ENCODE data around the gene UBE2H. TPM values are rescaled to one million over a fixed set of nuclear protein-coding genes. Genes with fewer than 3 reads are reported as not detected.

Gene UBE2H
- total RNA-seq, 1 donor from 2014 or later, result 103 TPM

- intact Hi-C loops (cut with DNase I), result loop anchor here (5.0 kb wide), 2 partner anchors 35 to 90 kb away; no protein-coding TSS in a partner anchor
- DNase-seq (ENCODE audit: missing footprints), result peak; percentile 71
- peak; percentile 30 for ATAC-seq
Observed at GRCh38 chr7:129952086-129952652, 591 bp downstream of the UBE2H start.

DNA sequence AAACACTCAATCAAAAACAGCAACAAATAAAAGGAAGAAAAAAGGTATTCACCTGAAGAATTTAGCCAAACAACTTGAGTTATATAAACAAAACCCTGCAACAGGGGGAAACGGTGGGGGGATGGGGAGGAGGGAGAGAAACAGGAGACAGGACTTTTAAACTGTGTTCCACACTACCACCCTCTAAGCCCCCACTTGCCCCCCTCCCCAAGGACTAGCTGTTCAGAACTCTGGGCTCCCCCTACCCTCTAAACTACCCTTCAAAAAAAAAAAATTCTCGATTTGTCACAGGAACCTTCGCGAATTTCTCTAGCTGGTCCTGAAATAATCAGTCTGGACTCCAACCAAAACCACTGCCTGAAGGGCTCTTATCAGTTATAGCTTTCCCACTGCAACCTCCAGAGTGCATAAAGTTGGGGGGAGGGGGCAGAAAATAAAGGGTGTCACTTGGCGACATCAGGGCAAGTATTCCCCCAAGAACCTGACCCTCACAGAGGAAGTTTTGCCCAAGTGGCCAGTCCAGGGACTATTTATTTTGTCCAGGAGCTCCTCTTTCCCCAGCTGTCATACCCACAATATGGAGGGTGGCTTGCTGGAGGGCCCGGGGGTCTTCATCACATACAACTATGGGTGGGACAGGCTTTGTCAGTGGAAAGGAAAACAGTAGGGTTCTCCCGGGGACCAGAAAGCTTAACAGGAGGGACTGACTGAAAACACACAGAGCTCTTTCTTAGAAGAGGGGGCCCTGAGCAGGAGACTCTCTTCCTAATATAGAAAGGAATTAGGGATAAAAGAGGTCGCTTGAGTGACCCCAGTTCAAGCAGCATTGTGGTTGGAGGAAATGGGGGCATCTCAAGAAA is 1.3 kb downstream of the UBE2H start:
- no peak for DNase-seq (ENCODE audit: missing footprints)
- intact Hi-C loops (cut with DNase I), result loop anchor here (2.0 to 5.0 kb wide), 3 partner anchors 34 to 121 kb away; no protein-coding TSS in a partner anchor
- ATAC-seq, result no peak

- no peak for ATAC-seq
- intact Hi-C loops (cut with DNase I), result loop anchor here (2.0 to 5.0 kb wide), 3 partner anchors 34 to 120 kb away; no protein-coding TSS in a partner anchor
- no peak for DNase-seq (ENCODE audit: missing footprints)
Observed at GRCh38 chr7:129950933-129951225, 1.9 kb downstream of the UBE2H start.

DNA sequence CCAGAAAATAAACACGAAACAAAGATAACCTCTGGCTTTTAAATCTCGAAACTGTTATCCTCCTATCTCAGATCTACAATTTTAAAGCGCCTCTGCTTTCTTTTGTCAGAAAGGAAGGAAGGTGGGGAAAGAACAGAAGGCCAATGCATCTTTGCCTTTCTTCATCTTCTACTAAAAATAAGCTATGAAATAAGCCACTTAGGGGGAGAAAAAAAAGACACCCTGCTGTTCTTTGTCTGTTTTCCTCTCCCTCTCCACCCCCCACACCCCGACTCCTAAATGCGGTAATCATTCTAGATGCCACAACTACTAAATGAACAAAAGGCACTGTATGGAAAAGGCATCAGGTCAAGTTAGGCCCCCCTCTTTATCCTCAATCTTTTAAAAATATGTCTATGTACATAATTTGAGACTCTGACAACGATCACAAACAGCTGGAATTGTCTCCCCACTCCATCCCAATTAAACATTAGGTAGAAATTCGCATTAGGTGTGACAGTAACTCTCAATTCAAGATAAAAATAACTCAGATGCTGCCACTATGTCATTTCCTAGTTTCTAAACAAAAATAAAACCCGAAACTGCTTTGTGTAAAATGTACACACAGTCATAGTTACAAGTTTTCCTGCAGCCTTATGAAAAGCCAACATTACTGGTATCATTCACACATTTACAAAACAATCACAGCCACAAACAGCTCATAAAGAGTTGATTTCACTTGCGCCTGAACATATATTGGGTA is 2.4 kb downstream of the UBE2H start:
- DNase-seq (ENCODE audit: missing footprints), result no peak
- no peak for ATAC-seq
- intact Hi-C loops (cut with DNase I), result loop anchor here (2.0 to 5.0 kb wide), 3 partner anchors 33 to 120 kb away; no protein-coding TSS in a partner anchor

DNA sequence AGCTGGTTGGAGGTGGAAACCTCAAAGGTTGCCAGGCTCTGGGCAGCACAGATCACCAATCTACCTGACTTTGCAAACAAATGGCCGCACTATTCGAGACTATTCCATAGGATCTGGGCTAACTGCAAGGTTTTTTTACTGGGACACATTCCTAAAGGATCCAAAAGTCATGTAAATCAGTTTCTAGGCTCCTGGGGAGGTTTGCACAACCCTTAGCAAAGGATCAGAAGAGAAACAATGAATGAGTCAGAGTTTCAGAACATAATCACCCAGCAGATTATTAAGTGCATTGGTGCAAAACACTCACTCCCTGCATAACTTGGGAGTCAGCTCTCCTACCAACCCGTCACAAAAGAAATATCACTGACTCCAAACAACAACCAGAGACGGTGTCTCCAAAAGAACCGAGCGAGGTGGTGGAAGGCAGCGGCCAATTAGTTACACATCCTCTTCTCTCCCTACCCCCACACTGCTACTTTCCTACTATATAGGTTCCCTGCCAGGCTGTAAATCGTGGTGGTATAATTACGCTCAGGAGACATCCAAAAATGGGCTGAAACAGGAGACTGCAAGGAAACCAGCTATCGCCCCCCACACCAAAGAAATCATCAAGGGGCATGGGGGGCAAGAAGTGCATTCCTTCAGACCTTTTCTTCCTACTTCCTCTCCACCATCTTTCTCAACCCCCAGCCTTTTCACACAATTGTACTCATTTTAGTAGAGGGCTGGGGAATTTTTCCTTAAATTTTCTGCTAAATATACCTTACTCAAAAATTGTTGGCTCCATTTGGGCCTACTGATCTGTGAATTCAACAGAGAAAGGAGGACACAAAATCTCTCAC is 3.2 kb downstream of the UBE2H start:
- intact Hi-C loops (cut with DNase I), result loop anchor here (2.0 to 5.0 kb wide), 3 partner anchors 32 to 119 kb away; no protein-coding TSS in a partner anchor
- DNase-seq (ENCODE audit: missing footprints), result peak; percentile 52
- ATAC-seq, result no peak

DNA sequence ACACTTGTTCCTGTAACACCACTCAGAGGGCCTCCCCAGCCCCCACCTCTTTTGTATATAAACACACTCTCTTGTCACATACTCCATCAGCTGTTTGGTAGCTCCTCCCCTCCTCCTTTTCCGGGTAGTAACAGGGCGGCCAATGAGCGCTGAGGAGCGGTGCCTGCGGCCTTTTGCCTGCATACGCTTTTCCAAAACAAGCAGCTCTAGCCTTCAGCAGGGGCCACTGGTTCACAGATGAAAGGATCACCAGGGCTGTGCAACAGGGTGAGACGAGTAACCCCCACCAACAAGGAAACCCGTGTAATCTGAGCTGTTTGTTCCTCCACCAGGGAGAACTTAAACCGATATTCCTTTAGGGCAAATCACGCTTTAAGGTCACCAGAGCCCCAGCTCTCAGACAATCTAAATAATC is 3.9 kb downstream of the UBE2H start:
- intact Hi-C loops (cut with DNase I), result no loop called here
- DNase-seq (ENCODE audit: missing footprints), result peak; percentile 90
- ATAC-seq, result peak; percentile 79

- ATAC-seq, result no peak
- intact Hi-C loops (cut with DNase I), result no loop called here
- DNase-seq (ENCODE audit: missing footprints), result no peak
Observed at GRCh38 chr7:129948338-129948737, 4.4 kb downstream of the UBE2H start.

GRCh38 chr7:129947701-129948100 is 5.1 kb downstream of the UBE2H start:
- DNase-seq (ENCODE audit: missing footprints), result no peak
- intact Hi-C loops (cut with DNase I), result no loop called here

GRCh38 chr7:129947049-129947448 is 5.7 kb downstream of the UBE2H start:
- no peak for DNase-seq (ENCODE audit: missing footprints)
- ATAC-seq, result no peak
- intact Hi-C loops (cut with DNase I), result no loop called here

More at GRCh38 chr7:129947701-129948100, 5.1 kb downstream of the UBE2H start:
- no peak for ATAC-seq

DNA sequence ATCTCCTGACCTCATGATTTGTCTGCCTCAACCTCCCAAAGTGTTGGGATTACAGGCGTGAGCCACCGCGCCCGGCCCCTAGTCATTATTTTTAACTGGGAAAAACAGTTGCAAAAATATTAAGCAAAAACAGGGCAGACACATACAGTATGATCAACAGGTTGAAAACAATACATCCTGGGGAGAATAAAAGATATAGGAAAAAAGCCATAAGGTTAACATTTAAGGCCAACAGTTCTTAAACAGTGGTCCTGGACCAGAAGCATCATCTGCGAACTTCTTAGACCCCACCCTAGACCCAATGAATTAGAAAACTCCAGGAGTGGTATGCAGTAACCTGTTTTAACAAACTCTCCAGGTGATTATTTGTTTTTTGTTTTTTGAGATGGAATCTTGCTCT is 6.5 kb downstream of the UBE2H start:
- DNase-seq (ENCODE audit: missing footprints) (no peak), ATAC-seq (no peak)
- intact Hi-C loops (cut with DNase I), result no loop called here

DNA sequence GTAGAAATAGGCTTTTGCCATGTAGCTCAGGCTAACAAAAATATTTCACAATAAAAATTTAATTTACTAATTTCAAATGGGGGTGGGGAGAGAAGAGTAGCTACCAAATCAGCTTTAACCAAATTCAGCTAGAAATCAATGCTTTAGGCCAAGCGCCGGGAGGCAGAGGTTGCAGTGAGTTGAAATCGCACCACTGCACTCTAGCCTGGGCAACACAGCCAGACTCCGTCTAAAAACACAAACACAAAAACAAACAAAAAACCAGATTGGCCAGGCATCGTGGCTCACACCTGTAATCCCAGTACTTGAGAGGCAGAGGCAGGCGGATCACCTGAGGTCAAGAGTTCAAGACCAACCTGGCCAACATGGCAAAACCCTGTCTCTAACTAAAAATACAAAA is 9.4 kb downstream of the UBE2H start:
- no peak for DNase-seq (ENCODE audit: missing footprints)
- intact Hi-C loops (cut with DNase I), result no loop called here
- ATAC-seq, result no peak

DNA sequence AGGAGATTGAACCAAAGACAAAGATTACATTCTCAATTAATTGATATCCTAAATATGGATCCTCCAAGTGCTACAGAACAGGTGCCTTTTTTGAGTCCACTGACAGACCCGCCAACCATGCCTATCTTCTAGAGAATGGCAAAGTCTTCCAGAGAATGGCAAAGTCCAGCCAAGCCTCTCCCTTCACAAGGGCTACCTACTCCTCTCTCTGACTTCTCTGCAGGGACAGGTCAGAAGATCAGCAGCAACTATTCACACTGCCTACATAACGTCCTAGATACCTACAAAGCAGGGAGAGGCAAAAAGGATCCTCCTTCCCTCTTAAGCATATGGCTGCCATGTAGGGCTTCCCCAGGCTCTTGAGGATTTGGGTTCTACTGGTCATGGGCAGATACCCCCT is 12.4 kb downstream of the UBE2H start:
- DNase-seq (ENCODE audit: missing footprints) (no peak), ATAC-seq (peak; percentile 23)
- intact Hi-C loops (cut with DNase I), result no loop called here

- intact Hi-C loops (cut with DNase I), result no loop called here
- no peak for ATAC-seq
Observed at GRCh38 chr7:129939881-129940280, 12.9 kb downstream of the UBE2H start.

GRCh38 chr7:129933627-129934026 is 19.1 kb downstream of the UBE2H start:
- DNase-seq (ENCODE audit: missing footprints) (no peak), ATAC-seq (no peak)
- intact Hi-C loops (cut with DNase I), result no loop called here

More at GRCh38 chr7:129939881-129940280, 12.9 kb downstream of the UBE2H start:
- DNase-seq (ENCODE audit: missing footprints), result no peak

DNA sequence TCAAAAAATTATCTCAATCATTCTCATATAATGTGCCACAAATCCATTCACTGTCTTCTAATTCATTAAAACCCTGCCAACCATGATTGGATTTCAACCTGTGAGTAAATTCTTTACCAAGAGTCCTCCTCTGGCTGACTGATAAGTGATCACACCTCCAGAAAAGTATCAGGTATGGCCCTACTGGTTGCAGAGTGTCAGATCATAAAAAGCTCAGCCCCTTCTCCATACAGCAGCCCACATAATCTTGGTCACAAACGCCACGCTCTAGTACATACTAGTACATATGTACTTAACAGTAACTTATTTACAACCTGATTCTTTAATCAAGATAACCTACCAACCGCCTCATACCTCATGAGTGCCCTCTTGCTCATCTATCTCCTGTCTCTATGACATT is 26.1 kb downstream of the UBE2H start:
- ATAC-seq, result no peak
- intact Hi-C loops (cut with DNase I), result no loop called here

GRCh38 chr7:129925416-129926002 is 27.3 kb downstream of the UBE2H start:
- intact Hi-C loops (cut with DNase I), result no loop called here
- ATAC-seq (peak; percentile 83), DNase-seq (ENCODE audit: missing footprints) (no peak)

More for the DNA sequence above, 26.1 kb downstream of the UBE2H start:
- DNase-seq (ENCODE audit: missing footprints), result no peak

- ATAC-seq (no peak), DNase-seq (ENCODE audit: missing footprints) (no peak)
- intact Hi-C loops (cut with DNase I), result no loop called here
Observed at GRCh38 chr7:129924602-129925001, 28.2 kb downstream of the UBE2H start.

GRCh38 chr7:129923709-129924108 is 29.1 kb downstream of the UBE2H start:
- intact Hi-C loops (cut with DNase I), result no loop called here
- ATAC-seq, result no peak

More at GRCh38 chr7:129923709-129924108, 29.1 kb downstream of the UBE2H start:
- DNase-seq (ENCODE audit: missing footprints), result no peak

Measured in Right ventricle myocardium inferior (tissue), 1 donor.